WTC11 (cell line): ENCODE data around the gene HHIP.

Source experiments
- ATF1 ChIP-seq: sonication (generic); formaldehyde crosslinking; IDR thresholded peaks from 2 replicates; pipeline ENCODE4 v1.8.1; 2023; ENCODE audit warnings: mild to moderate bottlenecking, moderate library complexity, missing genetic modification reagents
- CDX4 ChIP-seq: fragments of 250-450 bp; sonication (Bioruptor Pico); IDR thresholded peaks from 2 replicates; pipeline ENCODE4 v1.9.0; 2021; ENCODE audit warnings: moderate library complexity, mild to moderate bottlenecking, inconsistent platforms, borderline replicate concordance
- CTCF ChIP-seq: fragments of 200-600 bp; IDR thresholded peaks from 2 replicates; pipeline ENCODE4 v1.8.0; 2022; ENCODE audit warnings: antibody characterized with exemption
- E2F1 ChIP-seq: sonication (generic); formaldehyde crosslinking; IDR thresholded peaks from 2 replicates; pipeline ENCODE4 v1.8.0; 2022; ENCODE audit warnings: mild to moderate bottlenecking, missing genetic modification reagents
- FOXP4 ChIP-seq: sonication (generic); formaldehyde crosslinking; IDR thresholded peaks from 2 replicates; pipeline ENCODE4 v1.8.0; 2022; ENCODE audit warnings: mild to moderate bottlenecking, missing genetic modification reagents
- GTF2I ChIP-seq: fragments of 250-450 bp; sonication (Bioruptor Pico); conservative IDR thresholded peaks from 2 replicates; pipeline ENCODE4 v1.4.0; 2021; ENCODE audit warnings: mild to moderate bottlenecking
- IRF1 ChIP-seq: sonication (generic); formaldehyde crosslinking; IDR thresholded peaks from 2 replicates; pipeline ENCODE4 v1.8.0; 2023; ENCODE audit warnings: missing genetic modification reagents
- NFYB ChIP-seq: sonication (generic); formaldehyde crosslinking; conservative IDR thresholded peaks from 2 replicates; pipeline ENCODE4 v1.8.0; 2022; ENCODE audit warnings: low read depth, missing genetic modification reagents
- SP1 ChIP-seq: sonication (generic); formaldehyde crosslinking; conservative IDR thresholded peaks from 2 replicates; pipeline ENCODE4 v1.8.1; 2022; ENCODE audit warnings: missing genetic modification reagents
- STAT6 ChIP-seq: sonication (generic); formaldehyde crosslinking; conservative IDR thresholded peaks from 2 replicates; pipeline ENCODE4 v1.8.1; 2023; ENCODE audit warnings: mild to moderate bottlenecking, low read depth, missing genetic modification reagents, moderate library complexity
- ZNF138 ChIP-seq: sonication (generic); formaldehyde crosslinking; conservative IDR thresholded peaks from 2 replicates; pipeline ENCODE4 v1.8.1; 2022; ENCODE audit warnings: mild to moderate bottlenecking, moderate library complexity, missing genetic modification reagents

GRCh38 chr4:144703494-144703893 lies 57.5 kb downstream of the HHIP start:
- TF ChIP-seq STAT6 (CRISPR knock-in tag): no peak
- no peak for TF ChIP-seq CTCF
- TF ChIP-seq E2F1 (CRISPR knock-in tag): no peak
- TF ChIP-seq CDX4 (CRISPR knock-in tag): no peak
- TF ChIP-seq NFYB: no peak
- no peak for TF ChIP-seq FOXP4 (CRISPR knock-in tag)
- TF ChIP-seq GTF2I (CRISPR knock-in tag): no peak
- TF ChIP-seq ZNF138 (CRISPR knock-in tag): no peak
- no peak for TF ChIP-seq IRF1 (CRISPR knock-in tag)
- no peak for TF ChIP-seq ATF1
- TF ChIP-seq SP1 (CRISPR knock-in tag): no peak
